ENCODE data around the gene DGAT2L6.
"Not testable (repeated sequence)": the region's sequence is repeated elsewhere in the genome, so short reads cannot be mapped to it uniquely, and the experiment has no call there.

The DGAT2L6 gene

DNA sequence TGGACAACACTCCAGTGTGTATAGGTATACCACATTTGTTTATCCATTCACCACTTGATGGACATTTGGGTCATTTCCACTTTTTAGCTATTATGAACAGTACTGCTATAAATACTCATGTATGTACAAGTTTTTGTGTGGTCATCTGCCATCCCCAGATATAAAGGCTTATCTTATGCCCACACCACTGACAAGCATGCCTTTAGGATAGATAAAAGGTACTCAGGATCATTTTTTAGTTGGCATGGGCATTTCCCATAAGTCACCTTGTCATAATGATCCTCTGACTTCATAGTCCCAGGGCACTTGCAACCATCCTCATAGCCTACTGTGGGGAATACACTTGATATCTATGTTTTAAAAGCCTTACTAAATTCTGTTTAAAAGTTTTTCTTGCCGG lies 63.5 kb downstream of the DGAT2L6 start:
- H3K4me3 ChIP-seq (ENCODE audit: low read depth, low read length): no peak overlapping the region
- TF ChIP-seq, protein P1, sequence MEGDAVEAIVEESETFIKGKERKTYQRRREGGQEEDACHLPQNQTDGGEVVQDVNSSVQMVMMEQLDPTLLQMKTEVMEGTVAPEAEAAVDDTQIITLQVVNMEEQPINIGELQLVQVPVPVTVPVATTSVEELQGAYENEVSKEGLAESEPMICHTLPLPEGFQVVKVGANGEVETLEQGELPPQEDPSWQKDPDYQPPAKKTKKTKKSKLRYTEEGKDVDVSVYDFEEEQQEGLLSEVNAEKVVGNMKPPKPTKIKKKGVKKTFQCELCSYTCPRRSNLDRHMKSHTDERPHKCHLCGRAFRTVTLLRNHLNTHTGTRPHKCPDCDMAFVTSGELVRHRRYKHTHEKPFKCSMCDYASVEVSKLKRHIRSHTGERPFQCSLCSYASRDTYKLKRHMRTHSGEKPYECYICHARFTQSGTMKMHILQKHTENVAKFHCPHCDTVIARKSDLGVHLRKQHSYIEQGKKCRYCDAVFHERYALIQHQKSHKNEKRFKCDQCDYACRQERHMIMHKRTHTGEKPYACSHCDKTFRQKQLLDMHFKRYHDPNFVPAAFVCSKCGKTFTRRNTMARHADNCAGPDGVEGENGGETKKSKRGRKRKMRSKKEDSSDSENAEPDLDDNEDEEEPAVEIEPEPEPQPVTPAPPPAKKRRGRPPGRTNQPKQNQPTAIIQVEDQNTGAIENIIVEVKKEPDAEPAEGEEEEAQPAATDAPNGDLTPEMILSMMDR (IDR thresholded peaks at IDR 0.05): no peak
- no peak overlapping the region for H3K9ac ChIP-seq

DNA sequence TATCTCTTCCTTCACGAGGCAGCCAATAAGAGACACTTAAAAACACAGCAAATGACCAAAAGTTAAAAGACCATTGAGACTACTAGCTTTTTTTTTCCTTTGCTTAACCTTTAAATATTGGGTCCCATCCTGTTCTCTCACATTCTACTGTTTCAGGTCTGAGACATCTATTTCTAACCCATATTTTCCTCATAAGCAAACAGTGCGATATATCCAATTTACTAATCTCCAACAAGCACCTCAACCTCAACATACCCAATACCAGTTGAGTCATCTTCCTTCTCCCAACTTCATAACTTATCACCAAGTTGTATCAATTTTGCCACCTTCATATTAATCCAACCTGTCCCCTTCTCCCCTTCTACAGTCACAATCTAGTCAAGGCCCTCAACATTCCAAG lies 64.2 kb downstream of the DGAT2L6 start:
- Histone ChIP-seq H3K4me1 (no peaks in the 10 kb centered on the region), H3K27me3 (ENCODE audit: control insufficient read depth, insufficient read depth, low read length) (no peaks in the 10 kb centered on the region), H3K4me2 (ENCODE audit: low read length) (no peak overlapping the region), H2AFZ (no peak overlapping the region), H3K79me2 (no peaks in the 10 kb centered on the region), H3K9ac (no peak overlapping the region), H3K9me3 (ENCODE audit: control insufficient read depth, low read length) (no peaks in the 10 kb centered on the region), H3K27ac (no peak overlapping the region), H3K36me3 (ENCODE audit: control insufficient read depth, insufficient read depth, low read length) (no peaks in the 10 kb centered on the region), H3K4me3 (ENCODE audit: low read depth, low read length) (no peak overlapping the region)
- TF ChIP-seq, protein P1 (IDR thresholded peaks at IDR 0.05): no peak

More for the DNA sequence above, 63.5 kb downstream of the DGAT2L6 start:
- no peaks in the 10 kb centered on the region for H3K79me2 ChIP-seq
- no peak overlapping the region for H3K27ac ChIP-seq
- H3K9me3 ChIP-seq (ENCODE audit: control insufficient read depth, low read length): no peaks in the 10 kb centered on the region
- H3K4me2 ChIP-seq (ENCODE audit: low read length): no peak overlapping the region
- no peaks in the 10 kb centered on the region for H3K4me1 ChIP-seq
- no peaks in the 10 kb centered on the region for H3K36me3 ChIP-seq (ENCODE audit: control insufficient read depth, insufficient read depth, low read length)
- H2AFZ ChIP-seq: no peak overlapping the region
- no peaks in the 10 kb centered on the region for H3K27me3 ChIP-seq (ENCODE audit: control insufficient read depth, insufficient read depth, low read length)

DNA sequence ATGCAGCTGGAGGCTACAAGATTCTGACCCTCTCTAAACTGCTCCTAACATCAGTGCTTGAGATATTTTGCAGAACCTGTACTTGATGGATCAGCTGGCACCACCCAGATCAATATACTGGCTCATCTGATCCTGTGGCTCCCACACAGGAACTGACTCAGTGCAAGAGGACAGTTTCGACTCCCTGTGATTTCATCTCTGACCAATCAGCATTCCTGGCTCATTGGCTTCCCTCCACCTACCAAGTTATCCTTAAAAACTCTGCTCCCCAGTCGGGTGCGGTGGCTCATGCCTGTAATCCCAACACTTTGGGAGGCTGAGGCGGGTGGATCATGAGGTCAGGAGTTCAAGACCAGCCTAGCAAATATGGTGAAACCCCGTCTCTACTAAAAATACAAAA lies 66.3 kb downstream of the DGAT2L6 start:
- H3K9ac ChIP-seq; H2AFZ ChIP-seq; H3K27ac ChIP-seq; H3K9me3 ChIP-seq (ENCODE audit: control insufficient read depth, low read length); H3K4me2 ChIP-seq (ENCODE audit: low read length); H3K4me3 ChIP-seq (ENCODE audit: low read depth, low read length); H3K36me3 ChIP-seq (ENCODE audit: control insufficient read depth, insufficient read depth, low read length); H3K4me1 ChIP-seq; H3K27me3 ChIP-seq (ENCODE audit: control insufficient read depth, insufficient read depth, low read length); H3K79me2 ChIP-seq: not testable (repeated sequence)

DNA sequence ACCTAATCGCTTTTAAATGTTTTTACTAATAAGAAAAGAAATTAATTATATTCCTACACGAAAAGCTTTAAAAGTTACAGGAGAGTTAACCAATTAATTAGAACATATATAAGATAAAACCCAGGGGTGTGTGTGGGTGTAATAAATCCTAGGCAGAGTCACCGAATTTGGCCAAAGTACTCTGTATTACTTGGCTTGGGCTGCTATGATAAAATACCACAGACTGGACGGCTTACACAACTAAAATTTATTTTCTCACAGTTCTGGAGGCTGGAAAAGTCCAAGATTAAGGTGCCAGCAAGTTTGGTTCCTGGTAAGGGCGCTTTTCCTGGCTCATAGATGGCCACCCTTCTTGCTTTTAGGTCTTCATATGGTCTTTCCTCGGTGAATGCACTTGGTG lies 67.6 kb downstream of the DGAT2L6 start:
- Histone ChIP-seq H3K27ac (no peak overlapping the region), H3K9me3 (ENCODE audit: control insufficient read depth, low read length) (no peaks in the 10 kb centered on the region), H3K4me1 (no peaks in the 10 kb centered on the region), H3K4me2 (ENCODE audit: low read length) (no peak overlapping the region), H3K9ac (no peak overlapping the region), H3K27me3 (ENCODE audit: control insufficient read depth, insufficient read depth, low read length) (no peaks in the 10 kb centered on the region), H3K36me3 (ENCODE audit: control insufficient read depth, insufficient read depth, low read length) (no peaks in the 10 kb centered on the region), H3K4me3 (ENCODE audit: low read depth, low read length) (no peak overlapping the region), H3K79me2 (no peaks in the 10 kb centered on the region), H2AFZ (no peak overlapping the region)
- TF ChIP-seq, protein P1 (IDR thresholded peaks at IDR 0.05): no peak

DNA sequence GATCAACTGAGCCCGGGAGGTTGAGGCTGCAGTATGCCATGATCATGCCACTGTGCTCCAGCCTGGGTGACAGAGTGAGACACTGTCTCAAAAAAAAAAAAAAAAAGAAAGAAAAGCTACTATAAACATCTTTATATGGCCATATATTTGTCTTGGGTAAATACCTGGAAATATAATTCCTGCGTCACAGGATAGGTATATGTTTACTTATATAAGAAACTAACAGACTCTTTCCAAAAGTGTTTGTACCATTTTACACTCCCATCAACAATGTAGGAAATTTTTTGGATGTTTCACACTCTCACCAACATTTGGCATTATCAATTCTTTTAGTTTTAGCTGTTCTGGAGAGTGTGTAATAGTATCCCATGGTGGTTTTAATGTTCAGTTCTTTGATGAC lies 70.0 kb downstream of the DGAT2L6 start:
- Histone ChIP-seq H2AFZ (no peak overlapping the region), H3K27me3 (ENCODE audit: control insufficient read depth, insufficient read depth, low read length) (no peaks in the 10 kb centered on the region), H3K79me2 (no peaks in the 10 kb centered on the region), H3K4me1 (no peaks in the 10 kb centered on the region), H3K9ac (no peak overlapping the region), H3K27ac (no peak overlapping the region), H3K9me3 (ENCODE audit: control insufficient read depth, low read length) (no peaks in the 10 kb centered on the region), H3K4me2 (ENCODE audit: low read length) (no peak overlapping the region), H3K36me3 (ENCODE audit: control insufficient read depth, insufficient read depth, low read length) (no peaks in the 10 kb centered on the region), H3K4me3 (ENCODE audit: low read depth, low read length) (no peak overlapping the region)
- TF ChIP-seq, protein P1 (IDR thresholded peaks at IDR 0.05): no peak

All from parathyroid adenoma (tissue), 2 donors.